Activated T-cell treated with anti-CD3 and anti-CD28 coated beads for 4 hours (primary cell): ENCODE data around the gene DDX50.
"Not testable (repeated sequence)": the region's sequence is repeated elsewhere in the genome, so short reads cannot be mapped to it uniquely, and the experiment has no call there.

Experiments used
- DNase-seq: peaks from one replicate; pipeline ENCODE4 v3.0.0-alpha.2; 2020

The DDX50 gene, protein sequence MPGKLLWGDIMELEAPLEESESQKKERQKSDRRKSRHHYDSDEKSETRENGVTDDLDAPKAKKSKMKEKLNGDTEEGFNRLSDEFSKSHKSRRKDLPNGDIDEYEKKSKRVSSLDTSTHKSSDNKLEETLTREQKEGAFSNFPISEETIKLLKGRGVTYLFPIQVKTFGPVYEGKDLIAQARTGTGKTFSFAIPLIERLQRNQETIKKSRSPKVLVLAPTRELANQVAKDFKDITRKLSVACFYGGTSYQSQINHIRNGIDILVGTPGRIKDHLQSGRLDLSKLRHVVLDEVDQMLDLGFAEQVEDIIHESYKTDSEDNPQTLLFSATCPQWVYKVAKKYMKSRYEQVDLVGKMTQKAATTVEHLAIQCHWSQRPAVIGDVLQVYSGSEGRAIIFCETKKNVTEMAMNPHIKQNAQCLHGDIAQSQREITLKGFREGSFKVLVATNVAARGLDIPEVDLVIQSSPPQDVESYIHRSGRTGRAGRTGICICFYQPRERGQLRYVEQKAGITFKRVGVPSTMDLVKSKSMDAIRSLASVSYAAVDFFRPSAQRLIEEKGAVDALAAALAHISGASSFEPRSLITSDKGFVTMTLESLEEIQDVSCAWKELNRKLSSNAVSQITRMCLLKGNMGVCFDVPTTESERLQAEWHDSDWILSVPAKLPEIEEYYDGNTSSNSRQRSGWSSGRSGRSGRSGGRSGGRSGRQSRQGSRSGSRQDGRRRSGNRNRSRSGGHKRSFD

GRCh38 chr10:68901105-68901927 lies at the start of gene DDX50:
Gene DDX50, plus strand, starts transcription at chr10:68901315. Its CDS starts 70 bp downstream, at chr10:68901385.
- DNase-seq, result peak; percentile 94

DNA sequence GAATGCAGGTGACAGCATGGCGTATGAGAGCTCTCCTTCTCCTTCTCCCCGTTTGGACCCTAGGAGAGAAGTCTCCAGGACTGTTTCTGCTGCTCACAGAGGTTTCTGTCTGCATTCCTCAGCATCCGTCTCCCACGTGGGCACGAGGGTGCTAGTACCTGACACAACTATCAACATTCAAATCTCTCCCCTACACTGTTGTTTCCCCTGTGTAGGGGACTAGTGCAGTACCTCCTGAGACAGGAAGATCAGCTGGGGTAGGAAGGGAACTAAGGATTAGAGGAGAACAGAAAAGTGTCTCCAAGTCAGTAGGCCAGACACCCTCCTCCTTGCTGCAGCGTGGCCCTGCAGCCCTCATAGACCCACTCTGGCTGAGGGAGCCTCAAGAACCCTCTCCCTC lies 44.8 kb upstream of the DDX50 start:
- DNase-seq, result no peak

DNA sequence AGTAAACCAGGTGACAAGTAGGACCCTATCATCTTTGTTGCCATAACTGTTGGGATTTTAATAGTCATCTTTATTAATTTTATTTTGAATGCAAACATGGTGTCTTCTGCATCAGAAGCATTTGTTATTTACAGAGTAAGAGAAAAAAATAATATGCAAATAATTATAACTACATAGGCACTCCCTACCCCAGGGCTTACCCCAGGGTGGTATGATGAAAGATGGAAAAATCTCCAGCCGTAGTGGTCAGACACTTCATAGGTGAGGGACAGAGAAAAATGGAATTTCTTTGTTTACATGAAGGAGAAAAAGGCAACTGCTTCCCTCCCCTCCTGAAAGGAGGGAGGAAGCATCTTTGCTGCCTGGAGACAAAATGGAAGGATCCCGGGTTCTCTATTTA lies 44.1 kb upstream of the DDX50 start:
- no peak for DNase-seq

- no peak for DNase-seq
Measured at GRCh38 chr10:68861253-68861652, 39.9 kb upstream of the DDX50 start.

DNA sequence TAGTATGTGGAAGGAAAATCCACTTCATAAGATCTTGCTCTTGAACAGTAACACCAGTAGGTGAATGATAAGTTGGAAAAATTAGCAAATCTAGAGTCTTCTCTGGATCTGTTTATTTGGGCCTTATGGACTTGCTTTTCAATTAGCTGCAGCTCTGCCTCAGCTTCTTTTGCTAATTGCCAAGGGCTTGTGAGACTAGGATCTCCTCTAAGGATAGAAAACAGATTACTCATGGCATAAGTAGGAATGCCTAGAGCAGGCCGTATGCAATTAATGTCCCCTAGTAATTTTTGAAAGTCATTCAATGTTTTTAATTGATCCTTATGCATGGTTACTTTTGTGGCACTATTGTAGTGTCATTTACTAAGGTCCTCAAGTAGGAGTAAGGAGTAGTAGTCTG lies 36.5 kb upstream of the DDX50 start:
- no peak for DNase-seq

DNA sequence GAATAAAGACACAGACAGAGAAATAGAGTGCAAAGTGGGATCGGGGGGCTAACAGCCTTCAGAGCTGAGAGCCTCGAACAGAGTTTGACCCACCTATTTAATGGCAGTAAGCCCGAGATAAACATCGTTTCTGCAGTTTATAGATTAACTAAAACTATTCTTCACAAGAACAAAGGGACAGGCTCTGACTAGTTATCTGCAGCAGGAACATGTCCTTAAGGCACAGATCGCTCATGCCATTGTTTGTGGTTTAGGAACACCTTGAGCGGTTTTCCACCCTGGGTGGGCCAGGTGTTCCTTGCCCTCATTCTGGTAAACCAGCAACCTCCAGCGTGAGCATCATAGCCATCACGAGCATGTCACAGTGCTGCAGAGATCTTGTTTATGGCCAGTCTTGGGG lies 32.9 kb upstream of the DDX50 start:
- DNase-seq, result not testable (repeated sequence)

GRCh38 chr10:68869623-68870022 lies 31.5 kb upstream of the DDX50 start:
- DNase-seq, result no peak

DNA sequence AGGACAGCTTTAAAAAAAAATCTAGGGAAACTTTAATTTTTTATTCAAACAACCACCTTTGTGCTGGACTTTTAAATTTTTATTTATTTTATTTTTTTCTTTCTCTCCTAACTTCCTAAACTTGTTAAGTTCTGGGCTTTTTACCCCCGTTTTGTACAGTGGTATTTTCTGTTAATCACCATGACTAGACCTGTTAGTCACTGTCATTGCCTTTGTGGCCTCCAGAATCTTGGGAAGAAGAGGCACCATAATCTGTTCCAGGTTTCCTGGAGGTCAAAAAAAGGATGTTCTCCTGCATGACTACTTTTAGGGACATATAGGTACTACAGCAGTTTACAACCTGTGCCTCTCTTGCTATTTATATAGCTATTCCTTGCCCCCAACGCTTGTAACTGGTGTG lies 31.1 kb upstream of the DDX50 start:
- no peak for DNase-seq

GRCh38 chr10:68870545-68871104 lies 30.5 kb upstream of the DDX50 start:
- DNase-seq, result peak; percentile 24

DNA sequence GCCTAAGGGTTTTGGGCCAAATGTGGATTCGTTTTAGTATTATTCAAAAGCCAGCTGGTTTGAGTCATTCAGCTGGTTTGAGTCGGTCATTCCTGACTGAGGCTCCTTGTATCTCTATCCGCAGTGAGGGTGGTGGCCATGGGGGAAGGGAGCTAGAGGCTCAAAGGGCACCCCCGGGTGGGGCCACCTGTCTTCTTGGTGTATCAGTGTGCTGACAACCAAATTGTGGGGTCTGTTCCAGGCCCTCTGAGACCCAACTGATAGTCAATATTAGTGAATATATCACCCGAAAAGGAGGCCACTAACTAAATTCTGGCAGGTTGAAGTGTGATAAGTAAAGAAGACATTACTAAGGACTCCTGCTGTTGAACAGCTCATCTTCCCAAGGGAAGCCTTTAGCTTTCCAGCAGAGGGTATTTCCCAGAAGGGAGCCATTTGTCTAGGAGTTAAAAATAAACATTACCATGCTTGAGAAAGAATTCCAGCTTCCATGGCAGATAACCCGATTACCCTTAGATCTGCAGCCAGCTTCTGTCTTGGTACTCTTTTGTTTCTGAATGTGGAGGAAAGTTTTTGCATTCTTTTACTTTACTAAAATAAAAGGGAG lies 29.9 kb upstream of the DDX50 start:
- no peak for DNase-seq

- no peak for DNase-seq
Measured at GRCh38 chr10:68871731-68872342, 29.3 kb upstream of the DDX50 start.

DNA sequence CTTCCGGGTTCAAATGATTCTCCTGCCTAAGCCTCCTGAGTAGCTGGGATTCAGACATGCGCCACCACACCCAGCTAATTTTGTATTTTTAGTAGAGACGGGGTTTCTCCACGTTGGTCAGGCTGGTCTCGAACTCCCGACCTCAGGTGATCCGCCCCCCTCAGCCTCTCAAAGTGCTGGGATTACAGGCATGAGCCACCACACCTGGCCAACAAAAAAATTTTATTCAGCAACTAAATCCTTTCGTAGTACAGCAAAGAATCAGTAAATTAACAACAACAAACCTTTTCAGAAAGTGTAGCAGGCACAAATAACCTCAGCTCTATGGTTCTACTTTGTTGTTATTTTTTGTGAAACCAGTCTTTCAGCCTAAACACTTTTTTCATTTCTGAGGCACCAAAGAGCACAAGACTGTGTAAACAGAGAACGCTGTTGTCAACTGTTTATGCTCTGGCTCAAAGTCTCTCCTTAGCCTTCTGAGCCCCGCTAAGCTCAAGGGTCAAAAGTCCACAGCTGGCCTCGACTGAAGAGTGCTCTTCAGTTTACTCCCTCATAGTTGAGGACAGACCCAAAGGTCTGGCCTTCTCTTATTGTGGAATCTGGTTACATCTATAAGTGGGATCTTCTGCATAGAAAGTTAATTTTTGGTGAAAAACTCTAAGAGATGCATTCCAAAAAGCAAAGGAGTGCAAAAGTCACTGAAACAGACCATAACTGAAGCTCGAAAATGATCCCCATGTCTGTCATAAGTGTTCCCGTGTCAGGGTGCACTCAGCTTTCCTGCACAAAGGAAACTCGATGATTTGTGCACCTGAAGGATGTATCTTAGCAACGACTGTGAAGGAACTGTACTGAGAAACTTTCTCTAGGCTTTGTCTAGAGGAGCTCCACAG lies 24.6 kb upstream of the DDX50 start:
- DNase-seq, result no peak

DNA sequence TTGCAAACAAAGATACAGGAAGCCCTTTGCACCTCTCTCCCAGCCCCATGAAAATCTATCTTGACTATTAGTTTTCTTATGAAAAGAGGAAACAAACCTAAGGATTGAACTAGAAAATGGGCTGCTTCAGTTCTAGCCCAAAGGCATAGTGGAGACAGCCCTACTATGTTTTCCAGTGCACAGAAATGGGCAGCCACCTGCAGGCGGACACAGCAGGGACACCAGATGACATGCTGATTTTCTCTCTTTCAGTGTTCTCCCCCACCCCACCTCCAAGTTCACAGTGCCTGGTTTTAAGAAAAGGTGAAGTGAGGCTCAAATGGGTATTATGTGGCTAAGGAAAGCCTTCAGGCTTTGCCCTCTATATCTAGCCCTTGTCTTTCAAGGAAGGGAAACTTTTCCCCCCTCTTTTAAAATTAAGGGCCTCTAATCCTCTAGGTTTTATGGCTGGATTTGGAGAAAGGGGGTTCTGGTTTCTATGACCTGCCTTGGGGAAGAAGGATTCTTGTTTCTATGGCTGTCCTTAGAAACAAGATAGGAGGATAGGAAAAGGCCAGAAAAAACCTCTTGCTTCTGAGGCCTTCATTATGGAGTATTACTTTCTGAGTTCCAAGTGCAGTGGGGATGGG lies 23.5 kb upstream of the DDX50 start:
- no peak for DNase-seq

DNA sequence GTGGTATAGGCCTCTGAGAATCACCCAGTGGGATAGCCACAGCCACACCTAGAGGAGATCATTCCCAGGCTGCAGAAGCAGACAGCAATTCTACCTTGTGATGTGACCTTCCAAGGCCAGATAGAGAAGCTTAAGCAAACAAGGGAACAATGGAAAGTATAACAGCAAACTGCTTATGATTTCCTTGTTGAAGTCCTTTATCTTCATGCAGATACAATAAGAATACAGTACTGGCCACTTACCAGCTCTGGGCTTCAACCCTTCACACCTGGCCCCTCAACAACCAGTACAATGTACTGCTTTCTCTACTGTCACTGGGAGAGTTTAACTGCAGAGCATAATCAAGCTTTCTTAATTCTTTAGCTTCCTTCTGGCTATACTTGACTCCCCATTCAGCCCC lies 22.6 kb upstream of the DDX50 start:
- DNase-seq, result no peak

- DNase-seq, result no peak
Measured at GRCh38 chr10:68879628-68880027, 21.5 kb upstream of the DDX50 start.

GRCh38 chr10:68880181-68880580 lies 20.9 kb upstream of the DDX50 start:
- no peak for DNase-seq

DNA sequence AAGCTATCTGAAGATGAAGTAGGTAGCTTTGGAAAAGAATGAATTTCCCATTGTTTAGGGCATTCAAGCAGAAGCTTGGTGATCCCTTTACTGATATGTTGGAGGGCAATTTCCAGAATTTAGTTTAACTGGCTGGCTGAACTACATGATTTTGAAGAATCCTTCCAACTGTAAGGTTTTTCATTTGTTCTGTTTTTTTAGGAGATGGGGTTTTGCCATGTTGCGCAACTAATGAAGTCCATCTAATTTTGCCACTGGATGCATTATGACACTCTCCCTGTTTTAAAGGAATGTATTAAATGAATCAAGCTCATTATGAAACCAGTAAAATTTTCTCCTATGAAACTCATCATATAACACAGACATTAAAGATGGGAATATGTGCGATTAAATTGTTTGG lies 6.1 kb upstream of the DDX50 start:
- DNase-seq, result no peak

- DNase-seq, result no peak
Measured at GRCh38 chr10:68897336-68897741, 3.8 kb upstream of the DDX50 start.

DNA sequence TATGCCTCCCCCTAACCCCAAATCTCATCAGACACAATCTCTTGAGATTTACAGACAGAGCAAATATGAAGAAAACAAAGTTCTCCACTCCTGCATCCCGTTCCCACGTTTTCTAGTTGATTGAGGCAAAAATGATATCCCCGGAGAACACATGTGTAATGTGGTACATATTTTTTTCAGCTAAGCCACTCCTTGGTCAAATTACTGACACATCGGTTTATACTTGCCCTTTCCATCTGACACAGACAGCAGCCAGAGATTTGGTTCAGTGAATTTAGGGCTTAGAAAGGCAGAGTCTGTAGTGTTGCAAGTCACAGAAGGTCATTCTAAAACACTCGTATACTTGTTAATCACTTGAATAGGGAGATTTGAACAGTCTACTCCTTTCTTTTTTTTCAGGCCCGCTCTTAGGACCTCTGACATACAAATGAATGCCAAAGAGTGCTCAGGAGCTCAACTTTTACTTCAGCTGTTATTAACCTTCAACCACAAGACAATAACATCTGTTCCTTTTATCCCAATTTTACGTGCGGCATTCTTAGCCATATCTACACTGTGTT lies 1.8 kb upstream of the DDX50 start:
- no peak for DNase-seq

DNA sequence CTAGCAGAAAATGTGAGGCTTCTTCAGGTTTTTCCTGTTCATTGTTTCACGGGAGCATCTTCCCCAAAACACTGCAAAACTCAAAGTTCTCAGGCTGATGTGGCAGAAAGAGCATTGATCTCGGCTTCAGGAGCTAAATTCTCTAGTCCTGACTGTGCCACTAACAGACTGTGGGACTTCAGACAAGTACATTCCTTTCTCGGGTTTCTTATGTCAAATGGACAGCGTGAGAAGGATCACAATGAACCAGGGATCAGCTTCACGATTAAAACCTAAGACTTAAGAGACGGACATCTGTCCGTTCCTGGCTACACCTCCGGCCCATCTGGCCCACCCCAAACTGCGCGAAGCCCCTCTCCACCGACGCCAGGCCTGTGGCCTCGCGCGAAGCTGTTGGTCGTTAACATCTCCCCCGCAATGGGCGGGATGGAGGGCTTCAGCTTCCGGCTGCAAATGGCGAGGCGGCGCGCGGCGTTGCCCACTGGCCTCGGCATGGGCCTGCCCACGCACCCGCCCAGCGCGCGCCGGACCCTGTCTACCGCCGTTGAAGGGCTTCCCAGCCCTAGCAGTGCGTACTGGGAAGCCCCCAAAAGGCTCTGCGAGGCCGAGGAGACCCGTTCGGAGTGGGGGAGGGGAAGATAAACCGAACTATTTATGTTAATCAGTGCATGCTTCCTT lies 549 bp upstream of the DDX50 start:
- no peak for DNase-seq
